Fibroblast of mammary gland (primary cell): ENCODE data around the gene TGFA.

Experiments used
- DNase-seq: peaks from one replicate; pipeline ENCODE4 v3.0.0-alpha.2; 2010; ENCODE audit warnings: low read depth
- H3K4me3 ChIP-seq: 2 replicates; pipeline ENCODE4 v1.5.1; 2011; ENCODE audit warnings: low read depth, mild to moderate bottlenecking, low read length, moderate library complexity; ENCODE audit not compliant: control insufficient read depth
- CTCF ChIP-seq: conservative IDR thresholded peaks from 2 replicates; pipeline ENCODE4 v1.5.1; 2011; ENCODE audit warnings: low read depth, low read length, inconsistent platforms; ENCODE audit not compliant: control insufficient read depth, insufficient read depth

The TGFA gene

GRCh38 chr2:70443726-70444125 is 109.9 kb downstream of the TGFA start:
- no peak for TF ChIP-seq CTCF

GRCh38 chr2:70443078-70443465 is 110.6 kb downstream of the TGFA start:
- no peak overlapping the region for H3K4me3 ChIP-seq
- no peak for DNase-seq
- no peak for TF ChIP-seq CTCF

More at GRCh38 chr2:70443726-70444125, 109.9 kb downstream of the TGFA start:
- H3K4me3 ChIP-seq = no peak overlapping the region
- no peak for DNase-seq

- peak; percentile 7 for DNase-seq
- TF ChIP-seq CTCF = no peak
- no peak overlapping the region for H3K4me3 ChIP-seq
Measured at GRCh38 chr2:70442301-70443077, 111.1 kb downstream of the TGFA start.

GRCh38 chr2:70440621-70441020 is 113.0 kb downstream of the TGFA start:
- no peak for TF ChIP-seq CTCF
- H3K4me3 ChIP-seq = no peak overlapping the region
- DNase-seq = no peak

GRCh38 chr2:70435138-70435537 is 118.5 kb downstream of the TGFA start:
- no peak for TF ChIP-seq CTCF
- no peak overlapping the region for H3K4me3 ChIP-seq
- DNase-seq = no peak

GRCh38 chr2:70433315-70433714 is 120.3 kb downstream of the TGFA start:
- H3K4me3 ChIP-seq = no peak overlapping the region
- TF ChIP-seq CTCF = no peak
- DNase-seq = no peak
